ENCODE data around the gene PPM1E.

PPM1E gene

GRCh38 chr17:58899191-58899590 is 143.5 kb downstream of the PPM1E start:
- TF ChIP-seq CTCF (IDR thresholded peaks at IDR 0.05; ENCODE audit: extremely low read depth, insufficient read depth, missing control alignments) = no peak
- DNase-seq (ENCODE audit: low spot score) = no peak
- in situ Hi-C loops (cut with MboI; ENCODE audit: low pct_unique_long_range_greater_than_20kb, low sequenced_read_pairs, unreplicated experiment) = no loop called here

DNA sequence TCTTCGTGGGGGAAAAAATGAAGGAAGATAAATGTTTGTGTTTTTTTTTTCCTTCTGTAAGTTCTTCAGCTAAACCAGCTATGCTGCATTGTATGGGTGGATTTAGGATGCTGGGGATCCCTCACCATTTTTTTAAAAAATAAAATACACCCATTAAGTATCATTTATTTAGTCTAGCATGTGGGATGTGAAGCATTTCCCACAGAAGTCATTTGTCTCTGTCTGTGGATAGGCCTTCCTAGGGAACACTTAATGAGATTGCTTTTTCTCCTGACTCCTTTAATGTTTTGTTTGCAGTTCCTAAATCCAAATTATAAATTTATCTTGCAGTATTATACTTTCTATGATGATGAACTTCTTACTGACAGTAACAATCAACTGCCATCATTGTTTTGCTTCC is 146.7 kb downstream of the PPM1E start:
- in situ Hi-C loops (cut with MboI; ENCODE audit: low pct_unique_long_range_greater_than_20kb, low sequenced_read_pairs, unreplicated experiment) = no loop called here
- TF ChIP-seq CTCF (IDR thresholded peaks at IDR 0.05; ENCODE audit: extremely low read depth, insufficient read depth, missing control alignments) = no peak
- DNase-seq (ENCODE audit: low spot score) = no peak

DNA sequence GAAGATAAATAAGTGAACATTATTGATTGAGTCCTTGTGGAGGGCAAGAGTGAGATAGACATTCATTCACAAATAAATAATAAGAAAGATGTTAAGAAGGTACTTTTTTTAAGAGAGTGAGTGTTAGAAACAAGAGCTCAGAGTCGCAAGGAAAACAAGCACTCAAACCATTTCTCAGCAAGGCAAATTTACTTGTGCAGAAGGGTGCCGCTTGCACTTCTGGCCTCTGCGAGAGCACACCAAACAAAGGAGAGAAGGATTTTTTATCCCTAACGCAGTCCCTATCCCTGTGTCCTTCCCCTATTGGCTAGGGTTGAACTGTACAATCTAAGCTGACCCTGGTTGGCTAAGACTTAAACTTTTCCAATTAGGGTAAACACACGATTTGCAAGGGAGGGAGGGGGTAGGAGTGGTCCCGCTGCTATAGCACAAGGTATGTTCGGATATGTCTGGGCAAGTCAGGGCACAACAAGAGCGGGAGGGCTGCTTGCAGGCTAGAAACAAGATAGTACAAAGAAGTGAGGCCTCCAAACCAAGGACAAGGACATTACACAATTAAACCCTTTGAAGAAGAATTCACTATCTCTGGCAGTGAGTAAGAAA is 156.2 kb downstream of the PPM1E start:
- DNase-seq (ENCODE audit: low spot score) = no peak
- in situ Hi-C loops (cut with MboI; ENCODE audit: low pct_unique_long_range_greater_than_20kb, low sequenced_read_pairs, unreplicated experiment) = no loop called here

DNA sequence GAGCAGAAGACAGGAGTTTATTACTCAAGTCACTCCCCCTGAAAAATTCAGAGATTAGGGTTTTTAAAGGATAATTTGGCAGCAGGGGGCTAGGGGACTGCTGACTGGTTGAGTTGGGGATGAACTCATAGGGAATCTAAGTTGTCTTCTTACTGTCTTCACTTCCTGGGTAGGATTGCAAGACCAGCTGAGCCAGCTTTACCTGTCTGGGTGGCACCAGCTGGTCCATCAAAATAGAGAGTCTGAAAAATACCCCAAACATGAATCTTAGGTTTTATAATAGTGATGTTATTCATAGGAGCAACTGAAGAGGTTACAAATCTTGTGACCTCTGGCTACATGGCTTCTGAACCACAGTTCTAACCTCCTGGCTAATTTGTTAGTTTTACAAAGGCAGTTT is 157.9 kb downstream of the PPM1E start:
- no peak for TF ChIP-seq CTCF (IDR thresholded peaks at IDR 0.05; ENCODE audit: extremely low read depth, insufficient read depth, missing control alignments)
- DNase-seq (ENCODE audit: low spot score) = no peak
- in situ Hi-C loops (cut with MboI; ENCODE audit: low pct_unique_long_range_greater_than_20kb, low sequenced_read_pairs, unreplicated experiment) = no loop called here

More for the DNA sequence above, 156.2 kb downstream of the PPM1E start:
- no peak for TF ChIP-seq CTCF (IDR thresholded peaks at IDR 0.05; ENCODE audit: extremely low read depth, insufficient read depth, missing control alignments)

DNA sequence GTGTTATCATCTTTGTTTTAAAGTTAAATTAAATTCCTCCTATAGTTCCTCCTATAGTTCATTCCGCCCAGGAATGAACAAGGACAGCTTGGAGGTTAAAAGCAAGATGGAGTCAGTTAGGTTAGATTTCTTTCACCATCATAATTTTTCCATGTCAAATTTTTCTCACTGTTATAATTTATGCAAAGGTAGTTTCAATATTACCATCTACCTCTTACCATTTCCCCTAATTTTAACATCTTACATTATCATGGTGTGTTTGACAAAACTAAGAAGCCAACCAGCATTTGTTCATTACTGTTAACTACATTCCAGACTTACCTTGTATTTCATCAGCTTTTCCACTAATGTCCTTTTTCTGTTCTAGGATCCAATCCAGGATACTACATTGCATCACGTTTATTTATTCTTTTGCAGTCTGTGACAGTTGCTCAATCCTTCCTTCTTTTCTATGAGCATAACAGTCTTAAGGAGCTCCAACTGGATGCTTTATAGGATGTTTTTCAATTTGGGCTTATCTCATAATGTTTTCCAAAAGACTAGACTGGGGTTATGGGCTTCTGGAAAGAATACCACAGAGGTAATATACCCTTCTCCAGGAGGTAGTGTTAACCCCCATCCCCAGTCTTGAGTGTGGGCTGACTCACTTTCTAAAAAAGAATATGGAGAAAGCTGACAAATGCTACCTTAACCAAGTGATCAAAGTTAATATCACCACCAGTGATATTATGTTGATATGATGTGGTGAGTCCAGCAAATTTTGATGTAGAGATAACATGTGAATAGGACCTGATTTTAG is 158.5 kb downstream of the PPM1E start:
- no peak for TF ChIP-seq CTCF (IDR thresholded peaks at IDR 0.05; ENCODE audit: extremely low read depth, insufficient read depth, missing control alignments)
- in situ Hi-C loops (cut with MboI; ENCODE audit: low pct_unique_long_range_greater_than_20kb, low sequenced_read_pairs, unreplicated experiment) = no loop called here
- DNase-seq (ENCODE audit: low spot score) = no peak

- DNase-seq (ENCODE audit: low spot score) = no peak
- in situ Hi-C loops (cut with MboI; ENCODE audit: low pct_unique_long_range_greater_than_20kb, low sequenced_read_pairs, unreplicated experiment) = no loop called here
- no peak for TF ChIP-seq CTCF (IDR thresholded peaks at IDR 0.05; ENCODE audit: extremely low read depth, insufficient read depth, missing control alignments)
These were observed 161.6 kb downstream of the PPM1E start for GRCh38 chr17:58917228-58917627.

Data from GM13977 (cell line).